ENCODE measurements around the gene MATN1. TPM values are rescaled to one million over a fixed set of nuclear protein-coding genes. Genes with fewer than 3 reads are reported as not detected.

Gene MATN1
- total RNA-seq, 1 donor from 2014 or later = 0.54 TPM

GRCh38 chr1:30743584-30744059, 20.2 kb upstream of the MATN1 start:
- Mint-ChIP-seq H3K27me3 (ENCODE audit: low read depth) (no peaks in the 10 kb centered on the region), H3K36me3 (ENCODE audit: low read depth) (no peaks in the 10 kb centered on the region), H3K9me3 (no peaks in the 10 kb centered on the region), H3K27ac (ENCODE audit: unreplicated experiment) (no peak overlapping the region), H3K4me3 (no peak overlapping the region), H3K4me1 (peaks cover 23% of the 10 kb centered on the region)
- no peak for TF ChIP-seq CTCF (conservative IDR thresholded peaks at IDR 0.05)
- no peak for DNase-seq (ENCODE audit: low read depth, low spot score)

GRCh38 chr1:30742963-30743559, 19.7 kb upstream of the MATN1 start:
- Mint-ChIP-seq H3K27ac (ENCODE audit: unreplicated experiment) (no peak overlapping the region), H3K27me3 (ENCODE audit: low read depth) (no peaks in the 10 kb centered on the region), H3K4me3 (no peak overlapping the region), H3K36me3 (ENCODE audit: low read depth) (no peaks in the 10 kb centered on the region), H3K9me3 (no peaks in the 10 kb centered on the region), H3K4me1 (peaks cover 17% of the 10 kb centered on the region)
- no peak for DNase-seq (ENCODE audit: low read depth, low spot score)
- TF ChIP-seq CTCF (conservative IDR thresholded peaks at IDR 0.05) = no peak

- no peaks in the 10 kb centered on the region for H3K36me3 Mint-ChIP-seq (ENCODE audit: low read depth)
- H3K27me3 Mint-ChIP-seq (ENCODE audit: low read depth) = no peaks in the 10 kb centered on the region
- H3K4me1 Mint-ChIP-seq = peaks cover 11% of the 10 kb centered on the region
- DNase-seq (ENCODE audit: low read depth, low spot score) = no peak
- H3K9me3 Mint-ChIP-seq = no peaks in the 10 kb centered on the region
- H3K4me3 Mint-ChIP-seq = no peak overlapping the region
- no peak for TF ChIP-seq CTCF (conservative IDR thresholded peaks at IDR 0.05)
- no peak overlapping the region for H3K27ac Mint-ChIP-seq (ENCODE audit: unreplicated experiment)
Measured at GRCh38 chr1:30742300-30742962, 19.0 kb upstream of the MATN1 start.

GRCh38 chr1:30741239-30741894, 18.0 kb upstream of the MATN1 start:
- Mint-ChIP-seq H3K27ac (ENCODE audit: unreplicated experiment) (no peak overlapping the region), H3K4me1 (peaks cover 7% of the 10 kb centered on the region)
- DNase-seq (ENCODE audit: low read depth, low spot score) = no peak

More at GRCh38 chr1:30741239-30741894, 18.0 kb upstream of the MATN1 start:
- Mint-ChIP-seq H3K27me3 (ENCODE audit: low read depth) (no peaks in the 10 kb centered on the region), H3K36me3 (ENCODE audit: low read depth) (no peaks in the 10 kb centered on the region), H3K4me3 (no peak overlapping the region), H3K9me3 (no peaks in the 10 kb centered on the region)
- no peak for TF ChIP-seq CTCF (conservative IDR thresholded peaks at IDR 0.05)

Measured in neural crest cell (in vitro differentiated cells).